ENCODE results near the gene RFK.
A peak's percentile ranks its signal among the peaks of the same experiment; 100 is the strongest.

The RFK gene

GRCh38 chr9:76424491-76424890, 30.3 kb upstream of the RFK start:
- no peak for DNase-seq (ENCODE audit: low read depth in 1 of 2, low spot score in 1 of 2)
- TF ChIP-seq JUND (IDR thresholded peaks at IDR 0.05; ENCODE audit: low read depth) = no peak
- in situ Hi-C loops (cut with HindIII; ENCODE audit: low pct_unique_long_range_greater_than_20kb, low sequenced_read_pairs) = no loop called here

DNA sequence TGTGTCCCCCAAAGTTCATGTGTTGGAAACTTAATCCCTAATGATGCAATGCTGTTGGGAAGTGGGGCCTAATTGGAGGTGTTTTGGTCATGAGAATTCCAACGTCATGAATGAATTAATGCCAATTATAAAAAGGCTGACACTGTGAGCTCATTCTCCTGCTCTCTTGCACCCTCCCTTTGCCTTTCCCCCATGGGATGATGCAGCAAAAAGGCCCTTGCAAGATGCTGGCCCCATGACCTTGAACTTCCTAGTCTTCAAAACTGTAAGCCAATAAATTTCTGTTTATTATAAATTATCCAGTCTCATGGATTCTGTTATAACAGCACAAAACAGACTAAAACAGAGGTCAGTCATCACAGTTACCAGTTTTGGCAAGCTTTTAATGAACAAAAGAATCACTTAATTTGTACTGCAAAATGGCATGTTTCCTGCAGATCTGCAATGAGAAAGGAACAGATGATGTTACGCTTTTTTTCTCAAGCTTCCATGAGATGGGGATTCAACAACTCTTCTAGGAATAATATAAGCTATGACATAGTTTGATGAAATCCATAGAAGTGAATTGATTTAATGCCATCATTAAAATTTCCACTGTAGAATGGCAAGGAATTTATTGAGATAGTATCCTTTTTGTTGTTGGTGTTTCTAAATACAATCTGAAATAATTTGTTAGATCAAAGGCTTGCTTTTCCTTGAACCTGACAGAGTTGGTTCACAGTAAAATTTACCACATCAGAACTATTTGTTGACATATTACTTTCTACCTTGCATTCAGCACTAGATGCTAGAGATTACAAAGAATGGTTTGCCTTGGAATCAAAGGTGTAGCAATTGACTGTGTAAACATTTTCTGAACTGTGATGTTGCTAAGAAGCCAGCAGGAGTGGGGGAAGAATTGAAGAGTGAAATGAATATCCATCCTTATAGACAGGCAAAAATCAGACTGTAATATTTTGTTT, 29.3 kb upstream of the RFK start:
- no peak for TF ChIP-seq JUND (IDR thresholded peaks at IDR 0.05; ENCODE audit: low read depth)
- DNase-seq (ENCODE audit: low read depth in 1 of 2, low spot score in 1 of 2) = peak in 1 of 2 experiments; percentile 33
- in situ Hi-C loops (cut with HindIII; ENCODE audit: low pct_unique_long_range_greater_than_20kb, low sequenced_read_pairs) = no loop called here

DNA sequence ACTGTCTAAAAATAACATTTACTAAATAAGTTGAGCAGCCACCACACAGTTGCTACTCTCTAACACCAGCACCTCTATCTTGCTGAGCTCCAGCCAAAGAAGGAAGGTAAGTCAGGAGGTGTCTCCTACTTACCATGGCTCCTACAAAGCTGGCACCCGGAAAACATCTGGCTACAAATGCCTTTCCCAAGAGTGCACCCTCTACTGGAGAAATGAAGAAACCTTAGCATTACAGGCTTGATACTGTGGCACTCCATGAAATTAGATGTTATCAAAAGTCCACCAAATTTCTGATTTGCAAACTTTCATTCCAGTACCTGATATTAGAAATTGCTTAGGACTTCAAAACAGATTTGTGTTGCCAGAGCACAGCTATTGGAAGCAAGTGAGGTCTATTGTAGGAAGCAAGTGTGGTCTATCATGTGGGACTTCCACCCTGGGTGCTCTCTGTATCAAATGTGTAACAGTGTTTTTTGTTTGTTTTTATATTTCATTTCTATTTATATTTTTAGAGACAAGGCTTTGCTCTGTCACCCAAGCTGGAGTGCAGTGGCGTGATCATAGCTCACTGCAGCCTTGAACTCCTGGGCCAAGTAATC, 25.7 kb upstream of the RFK start:
- no peak for TF ChIP-seq JUND (IDR thresholded peaks at IDR 0.05; ENCODE audit: low read depth)
- in situ Hi-C loops (cut with HindIII; ENCODE audit: low pct_unique_long_range_greater_than_20kb, low sequenced_read_pairs) = no loop called here
- peak; percentile 2 to 29 for DNase-seq (ENCODE audit: low read depth in 1 of 2, low spot score in 1 of 2)

- no peak for DNase-seq (ENCODE audit: low read depth in 1 of 2, low spot score in 1 of 2)
- in situ Hi-C loops (cut with HindIII; ENCODE audit: low pct_unique_long_range_greater_than_20kb, low sequenced_read_pairs) = no loop called here
- TF ChIP-seq JUND (IDR thresholded peaks at IDR 0.05; ENCODE audit: low read depth) = no peak
These were observed 23.2 kb upstream of the RFK start for GRCh38 chr9:76417394-76417793.

GRCh38 chr9:76415731-76416130, 21.5 kb upstream of the RFK start:
- DNase-seq (ENCODE audit: low read depth in 1 of 2, low spot score in 1 of 2) = no peak
- no peak for TF ChIP-seq JUND (IDR thresholded peaks at IDR 0.05; ENCODE audit: low read depth)
- in situ Hi-C loops (cut with HindIII; ENCODE audit: low pct_unique_long_range_greater_than_20kb, low sequenced_read_pairs) = no loop called here

- in situ Hi-C loops (cut with HindIII; ENCODE audit: low pct_unique_long_range_greater_than_20kb, low sequenced_read_pairs) = no loop called here
- no peak for DNase-seq (ENCODE audit: low read depth in 1 of 2, low spot score in 1 of 2)
- TF ChIP-seq JUND (IDR thresholded peaks at IDR 0.05; ENCODE audit: low read depth) = no peak
These were observed 20.9 kb upstream of the RFK start for GRCh38 chr9:76415154-76415553.

DNA sequence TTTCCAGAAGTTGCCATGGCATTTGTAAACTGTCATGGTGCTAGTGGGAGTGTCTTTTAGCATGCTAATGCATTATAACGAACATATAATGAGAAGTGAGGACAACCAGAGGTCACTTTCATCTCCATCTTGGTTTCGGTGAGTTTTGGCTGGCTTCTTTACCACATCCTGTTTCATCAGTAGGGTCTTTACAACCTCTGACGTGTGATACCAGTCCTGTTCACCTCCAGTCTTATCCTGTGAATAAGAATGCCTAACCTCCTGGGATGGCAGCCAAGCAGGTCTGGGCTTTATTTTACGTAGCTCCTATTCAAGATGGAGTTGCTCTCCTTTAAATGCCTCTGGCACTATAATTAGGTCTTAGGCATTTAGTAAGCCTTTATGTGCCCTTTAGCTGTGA, 20.4 kb upstream of the RFK start:
- in situ Hi-C loops (cut with HindIII; ENCODE audit: low pct_unique_long_range_greater_than_20kb, low sequenced_read_pairs) = no loop called here
- no peak for DNase-seq (ENCODE audit: low read depth in 1 of 2, low spot score in 1 of 2)
- TF ChIP-seq JUND (IDR thresholded peaks at IDR 0.05; ENCODE audit: low read depth) = no peak

DNA sequence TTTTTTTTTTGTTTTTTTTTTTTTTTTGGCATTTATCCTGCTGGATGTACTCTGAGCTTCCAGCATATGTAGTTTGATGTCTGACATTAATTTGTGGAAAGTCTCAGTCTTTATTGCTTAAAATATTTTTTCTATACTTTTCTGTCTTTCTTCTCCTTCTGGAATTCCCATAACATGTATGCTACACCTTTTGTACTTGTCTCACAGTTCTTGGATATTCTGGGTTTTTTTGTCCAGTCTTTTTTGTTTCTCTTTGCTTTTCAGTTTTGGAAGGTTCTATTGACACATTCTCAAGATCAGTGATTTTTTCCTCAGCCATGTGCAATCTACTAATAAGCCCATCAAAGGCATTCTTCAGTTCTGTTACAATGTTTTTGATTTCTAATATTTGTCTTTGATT, 19.4 kb upstream of the RFK start:
- no peak for TF ChIP-seq JUND (IDR thresholded peaks at IDR 0.05; ENCODE audit: low read depth)
- in situ Hi-C loops (cut with HindIII; ENCODE audit: low pct_unique_long_range_greater_than_20kb, low sequenced_read_pairs) = no loop called here

GRCh38 chr9:76412638-76413037, 18.4 kb upstream of the RFK start:
- DNase-seq (ENCODE audit: low read depth in 1 of 2, low spot score in 1 of 2) = no peak
- in situ Hi-C loops (cut with HindIII; ENCODE audit: low pct_unique_long_range_greater_than_20kb, low sequenced_read_pairs) = no loop called here

More for the DNA sequence above, 19.4 kb upstream of the RFK start:
- no peak for DNase-seq (ENCODE audit: low read depth in 1 of 2, low spot score in 1 of 2)

GRCh38 chr9:76405868-76406267, 11.6 kb upstream of the RFK start:
- in situ Hi-C loops (cut with HindIII; ENCODE audit: low pct_unique_long_range_greater_than_20kb, low sequenced_read_pairs) = no loop called here
- DNase-seq (ENCODE audit: low read depth in 1 of 2, low spot score in 1 of 2) = no peak
- no peak for TF ChIP-seq JUND (IDR thresholded peaks at IDR 0.05; ENCODE audit: low read depth)

More at GRCh38 chr9:76412638-76413037, 18.4 kb upstream of the RFK start:
- no peak for TF ChIP-seq JUND (IDR thresholded peaks at IDR 0.05; ENCODE audit: low read depth)

GRCh38 chr9:76405340-76405739, 11.1 kb upstream of the RFK start:
- TF ChIP-seq JUND (IDR thresholded peaks at IDR 0.05; ENCODE audit: low read depth) = no peak
- no peak for DNase-seq (ENCODE audit: low read depth in 1 of 2, low spot score in 1 of 2)
- in situ Hi-C loops (cut with HindIII; ENCODE audit: low pct_unique_long_range_greater_than_20kb, low sequenced_read_pairs) = no loop called here

DNA sequence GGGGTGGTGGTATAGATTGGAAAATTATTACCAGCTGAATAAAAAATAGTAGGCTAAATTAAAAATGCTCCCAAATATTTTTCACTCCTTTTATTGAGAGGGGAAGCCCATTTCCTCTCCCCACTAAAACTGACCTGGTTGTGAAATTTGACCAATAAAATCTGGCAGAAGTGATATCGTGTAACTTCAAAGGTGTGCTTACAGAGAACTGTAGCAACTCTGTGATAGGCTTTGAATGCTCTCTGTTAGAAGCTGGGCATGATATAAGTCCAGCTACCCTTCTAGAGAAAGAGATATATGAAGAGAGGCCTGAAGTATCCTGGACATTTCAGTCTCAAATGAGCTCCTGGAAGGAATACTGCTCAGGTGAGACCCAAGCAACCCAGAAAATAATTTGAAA, 10.2 kb upstream of the RFK start:
- in situ Hi-C loops (cut with HindIII; ENCODE audit: low pct_unique_long_range_greater_than_20kb, low sequenced_read_pairs) = no loop called here
- DNase-seq (ENCODE audit: low read depth in 1 of 2, low spot score in 1 of 2) = no peak
- no peak for TF ChIP-seq JUND (IDR thresholded peaks at IDR 0.05; ENCODE audit: low read depth)

DNA sequence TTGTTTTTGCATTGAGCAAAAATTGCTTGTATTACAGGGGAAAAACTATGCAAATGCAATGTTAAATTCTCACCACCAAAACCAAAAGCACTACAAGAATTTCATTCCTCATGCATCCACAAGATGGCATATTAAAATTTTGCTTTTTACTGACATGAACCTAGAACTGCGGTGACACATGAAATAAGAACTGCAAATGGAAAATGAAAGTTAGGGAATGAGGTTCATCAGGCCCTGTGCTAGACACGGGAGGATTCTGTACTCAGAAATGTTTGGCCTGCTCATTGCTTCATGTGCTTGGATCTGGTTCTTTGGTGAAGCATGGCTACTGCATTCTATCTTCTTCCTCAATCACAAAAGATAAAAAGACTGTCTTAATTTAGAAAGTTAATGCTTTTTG, 9.1 kb upstream of the RFK start:
- no peak for TF ChIP-seq JUND (IDR thresholded peaks at IDR 0.05; ENCODE audit: low read depth)
- DNase-seq (ENCODE audit: low read depth in 1 of 2, low spot score in 1 of 2) = peak; percentile 9 to 51
- in situ Hi-C loops (cut with HindIII; ENCODE audit: low pct_unique_long_range_greater_than_20kb, low sequenced_read_pairs) = no loop called here

All from T47D (cell line).